Activated naive CD8-positive, alpha-beta T cell treated with anti-CD3 and anti-CD28 coated beads, Interleukin-2, amount 10 ng/mL, durations not matched to agents 7 days and 5 days (primary cell): ENCODE data around the gene PDS5B. TPM values are rescaled to one million over a fixed set of nuclear protein-coding genes. Genes with fewer than 3 reads are reported as not detected.

ENCODE experiments used
- ATAC-seq: fragments of 150-1000 bp; cut with Tn5 transposase; one replicate; pipeline ENCODE4 v1.10.0; 2021; ENCODE audit warnings: low read depth, moderate library complexity
- POLR2A ChIA-PET: fragments of 350-600 bp; sonication (Branson Sonifier 250); formaldehyde crosslinking; loops from one replicate; lab custom pipeline; 2021; ENCODE audit warnings: antibody characterized with exemption; lab: Charles Lee
- DNase-seq: peaks from one replicate; pipeline ENCODE4 v3.0.0; 2021
- H3K27ac Mint-ChIP-seq: one replicate; pipeline ENCODE4 v1.8.0; 2022; ENCODE audit warnings: mild to moderate bottlenecking, mixed read lengths
- H3K27me3 Mint-ChIP-seq: one replicate; pipeline ENCODE4 v1.8.0; 2022; ENCODE audit warnings: mild to moderate bottlenecking, moderate library complexity, mixed read lengths
- H3K36me3 Mint-ChIP-seq: one replicate; pipeline ENCODE4 v1.8.0; 2021; ENCODE audit warnings: mild to moderate bottlenecking, mixed read lengths
- H3K4me1 Mint-ChIP-seq: one replicate; pipeline ENCODE4 v1.8.0; 2021; ENCODE audit warnings: mixed read lengths
- H3K4me3 Mint-ChIP-seq: one replicate; pipeline ENCODE4 v1.8.0; 2022; ENCODE audit warnings: mild to moderate bottlenecking, moderate library complexity, mixed read lengths
- H3K9me3 Mint-ChIP-seq: one replicate; pipeline ENCODE4 v1.8.0; 2021; ENCODE audit warnings: mixed read lengths
- total RNA-seq, 2 experiments: library from RNA; stranded (reverse); gene quantifications; one replicate each; pipeline ENCODE4 v1.2.3, GENCODE V29; 2021

Gene PDS5B
- total RNA-seq, 2 experiments from 2014 or later: 64.8 to 71.3 TPM

- no peak overlapping the region for H3K27ac Mint-ChIP-seq
These were observed 56.6 kb downstream of the PDS5B start for GRCh38 chr13:32642858-32643257.

GRCh38 chr13:32645854-32646253, 59.6 kb downstream of the PDS5B start:
- H3K27me3 Mint-ChIP-seq: no peaks in the 10 kb centered on the region
- ATAC-seq: peak; percentile 56
- POLR2A ChIA-PET: interaction anchor here (0.6 to 2.1 kb wide), 4 partner anchors 15 to 60 kb away, joined by 3 to 9 read pairs (median 5); partner anchors contain the start of gene PDS5B
- DNase-seq: no peak
- peak overlapping the region; percentile 35 for H3K27ac Mint-ChIP-seq
- peak overlapping the region; percentile 31 for H3K4me3 Mint-ChIP-seq
- peaks cover 49% of the 10 kb centered on the region for H3K4me1 Mint-ChIP-seq
- H3K9me3 Mint-ChIP-seq: no peaks in the 10 kb centered on the region
- H3K36me3 Mint-ChIP-seq: peaks cover 3% of the 10 kb centered on the region

More at GRCh38 chr13:32642858-32643257, 56.6 kb downstream of the PDS5B start:
- ATAC-seq (no peak), DNase-seq (no peak)
- Mint-ChIP-seq H3K9me3 (no peaks in the 10 kb centered on the region), H3K4me3 (no peak overlapping the region), H3K4me1 (peaks cover 37% of the 10 kb centered on the region), H3K36me3 (no peaks in the 10 kb centered on the region), H3K27me3 (no peaks in the 10 kb centered on the region)
- POLR2A ChIA-PET: no interaction called here

- peaks cover 4% of the 10 kb centered on the region for H3K36me3 Mint-ChIP-seq
- H3K9me3 Mint-ChIP-seq: no peaks in the 10 kb centered on the region
- peaks cover 40% of the 10 kb centered on the region for H3K4me1 Mint-ChIP-seq
- DNase-seq (no peak), ATAC-seq (no peak)
- H3K27me3 Mint-ChIP-seq: no peaks in the 10 kb centered on the region
- H3K4me3 Mint-ChIP-seq: no peak overlapping the region
- POLR2A ChIA-PET: no interaction called here
- H3K27ac Mint-ChIP-seq: no peak overlapping the region
These were observed 61.7 kb downstream of the PDS5B start for GRCh38 chr13:32647926-32648325.

DNA sequence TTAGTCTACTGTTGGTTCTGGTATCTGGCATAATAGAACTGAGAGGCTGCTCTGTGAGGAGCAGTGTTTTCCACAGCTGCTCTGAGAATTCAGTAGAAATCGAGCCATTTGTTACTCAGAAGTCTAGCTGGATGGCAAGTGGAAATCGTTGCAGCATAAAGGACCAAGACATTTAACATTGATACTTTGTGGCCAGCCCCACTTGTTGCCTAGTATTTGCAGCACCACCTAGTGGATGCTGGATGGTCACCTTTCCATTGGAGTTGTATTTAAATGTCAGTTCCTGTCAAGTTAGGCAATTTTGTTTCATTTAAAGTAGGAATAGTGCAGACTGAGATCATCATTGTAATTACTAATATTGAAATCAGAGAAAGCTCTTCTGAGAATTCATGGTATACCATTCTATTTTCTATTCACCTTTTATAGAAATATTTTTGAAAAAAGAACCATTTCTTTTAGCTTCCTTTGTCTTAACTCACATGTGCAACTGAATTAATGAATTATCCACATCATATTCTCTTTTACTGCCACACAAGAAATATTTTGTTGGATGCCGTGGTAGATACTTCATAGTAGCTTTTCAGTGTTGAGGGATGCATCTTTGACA, 64.6 kb downstream of the PDS5B start:
- Mint-ChIP-seq H3K27me3 (no peaks in the 10 kb centered on the region), H3K36me3 (peaks cover 28% of the 10 kb centered on the region), H3K4me1 (peaks cover 28% of the 10 kb centered on the region), H3K4me3 (no peak overlapping the region), H3K9me3 (peaks cover 8% of the 10 kb centered on the region), H3K27ac (no peak overlapping the region)
- ATAC-seq: peak; percentile 79
- no peak for DNase-seq
- POLR2A ChIA-PET: no interaction called here

DNA sequence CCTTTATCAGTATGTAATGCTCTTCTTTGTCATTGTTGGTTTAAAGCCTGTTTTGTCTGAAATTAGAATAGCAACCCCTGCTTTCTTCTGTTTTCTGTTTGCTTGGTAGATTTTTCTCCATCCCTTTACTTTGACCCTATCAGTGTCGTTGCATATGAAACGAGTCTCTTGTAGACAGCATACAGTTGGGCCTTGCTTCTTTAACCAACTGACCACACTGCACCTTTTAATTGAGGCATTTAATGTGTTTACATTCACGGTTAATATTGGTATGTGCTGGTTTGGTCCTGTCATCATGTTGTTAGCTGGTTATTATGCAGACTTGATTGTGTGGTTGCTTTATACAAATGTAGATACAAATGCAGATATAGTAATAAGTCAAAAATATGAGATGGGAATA, 71.1 kb downstream of the PDS5B start:
- DNase-seq: no peak
- no peak overlapping the region for H3K27ac Mint-ChIP-seq
- no peak for ATAC-seq
- POLR2A ChIA-PET: no interaction called here
- no peaks in the 10 kb centered on the region for H3K27me3 Mint-ChIP-seq
- no peak overlapping the region for H3K4me3 Mint-ChIP-seq
- H3K4me1 Mint-ChIP-seq: peaks cover 6% of the 10 kb centered on the region
- peaks cover 51% of the 10 kb centered on the region for H3K36me3 Mint-ChIP-seq
- peaks cover 17% of the 10 kb centered on the region for H3K9me3 Mint-ChIP-seq

- no peak for DNase-seq
- POLR2A ChIA-PET: interaction anchor here (1.0 kb wide), 1 partner anchor 358 kb away, joined by 3 read pairs; no protein-coding TSS in a partner anchor
- Mint-ChIP-seq H3K4me3 (no peak overlapping the region), H3K27ac (no peak overlapping the region), H3K9me3 (peaks cover 16% of the 10 kb centered on the region), H3K4me1 (peaks cover 6% of the 10 kb centered on the region), H3K36me3 (peaks cover 41% of the 10 kb centered on the region), H3K27me3 (no peaks in the 10 kb centered on the region)
- no peak for ATAC-seq
These were observed 73.5 kb downstream of the PDS5B start for GRCh38 chr13:32659736-32660135.

DNA sequence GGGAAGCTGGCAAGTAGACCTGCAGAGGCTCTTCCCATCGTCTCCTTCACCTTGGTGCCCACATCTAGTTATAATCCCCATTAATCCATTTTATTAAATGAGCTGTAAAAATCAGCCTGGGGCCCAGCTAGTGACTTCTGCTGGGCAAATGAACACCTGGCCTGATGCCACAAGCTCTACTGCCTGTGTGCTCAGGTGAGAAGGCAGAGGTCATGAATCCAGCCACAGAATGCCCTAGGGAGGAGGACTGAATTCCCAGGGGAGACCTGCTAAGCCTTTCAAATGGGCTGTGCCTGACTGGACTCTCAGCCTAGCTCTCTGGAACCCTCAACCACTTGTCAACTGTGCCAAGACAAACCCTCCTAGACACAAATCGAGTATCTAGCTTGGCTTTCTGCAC, 74.0 kb downstream of the PDS5B start:
- peaks cover 39% of the 10 kb centered on the region for H3K36me3 Mint-ChIP-seq
- POLR2A ChIA-PET: interaction anchor here (1.0 kb wide), 1 partner anchor 358 kb away, joined by 3 read pairs; no protein-coding TSS in a partner anchor
- no peak for DNase-seq
- H3K27ac Mint-ChIP-seq: peak overlapping the region; percentile 21
- no peaks in the 10 kb centered on the region for H3K27me3 Mint-ChIP-seq
- no peak overlapping the region for H3K4me3 Mint-ChIP-seq
- peaks cover 6% of the 10 kb centered on the region for H3K4me1 Mint-ChIP-seq
- peaks cover 12% of the 10 kb centered on the region for H3K9me3 Mint-ChIP-seq
- no peak for ATAC-seq

DNA sequence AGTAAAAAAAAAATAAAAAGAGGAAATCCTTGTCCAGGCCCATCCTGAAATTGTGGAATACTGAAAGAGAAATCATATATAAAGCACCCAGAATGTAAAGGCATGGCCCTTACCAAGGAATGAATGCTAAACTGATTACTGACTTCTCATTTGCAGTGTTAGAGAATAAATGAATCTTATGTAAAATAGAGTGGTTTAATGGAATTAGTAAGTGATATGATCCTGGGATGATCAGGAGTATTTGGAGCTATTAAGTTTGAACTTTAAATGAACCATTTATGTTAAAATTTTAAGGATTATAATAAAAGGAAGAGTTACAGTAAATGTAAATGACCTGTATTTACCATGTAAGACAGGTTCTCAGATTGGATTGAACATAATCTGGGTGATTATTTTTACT, 75.4 kb downstream of the PDS5B start:
- H3K27ac Mint-ChIP-seq: no peak overlapping the region
- peaks cover 6% of the 10 kb centered on the region for H3K4me1 Mint-ChIP-seq
- peaks cover 30% of the 10 kb centered on the region for H3K36me3 Mint-ChIP-seq
- ATAC-seq (no peak), DNase-seq (no peak)
- no peaks in the 10 kb centered on the region for H3K27me3 Mint-ChIP-seq
- POLR2A ChIA-PET: no interaction called here
- H3K4me3 Mint-ChIP-seq: no peak overlapping the region
- H3K9me3 Mint-ChIP-seq: peaks cover 6% of the 10 kb centered on the region

DNA sequence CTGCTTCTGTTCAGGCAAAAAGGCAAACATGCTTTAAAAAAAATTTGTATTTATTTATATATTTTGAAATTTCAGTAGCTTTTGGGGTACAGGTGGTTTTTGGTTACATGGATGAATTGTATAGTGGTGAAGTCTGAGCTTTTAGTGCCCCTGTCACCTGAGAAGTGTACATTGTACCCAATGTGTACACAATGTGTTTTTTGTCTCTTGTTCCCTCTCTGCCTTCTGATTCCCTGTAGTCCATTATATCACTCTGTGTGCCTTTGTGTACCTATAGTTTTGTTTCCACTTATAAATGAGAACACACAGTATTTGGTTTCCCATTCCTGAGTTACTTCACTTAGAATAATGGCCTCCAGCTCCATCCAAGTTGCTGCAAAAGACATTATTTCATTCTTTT, 77.4 kb downstream of the PDS5B start:
- Mint-ChIP-seq H3K9me3 (no peaks in the 10 kb centered on the region), H3K27me3 (no peaks in the 10 kb centered on the region), H3K27ac (no peak overlapping the region), H3K36me3 (peaks cover 24% of the 10 kb centered on the region), H3K4me1 (peaks cover 2% of the 10 kb centered on the region), H3K4me3 (no peak overlapping the region)
- POLR2A ChIA-PET: no interaction called here
- DNase-seq (no peak), ATAC-seq (no peak)

- DNase-seq (no peak), ATAC-seq (no peak)
- POLR2A ChIA-PET: no interaction called here
- Mint-ChIP-seq H3K9me3 (no peaks in the 10 kb centered on the region), H3K4me3 (no peak overlapping the region), H3K36me3 (peaks cover 21% of the 10 kb centered on the region), H3K27ac (no peak overlapping the region), H3K27me3 (no peaks in the 10 kb centered on the region), H3K4me1 (peaks cover 3% of the 10 kb centered on the region)
These were observed 80.8 kb downstream of the PDS5B start for GRCh38 chr13:32666990-32667571.

DNA sequence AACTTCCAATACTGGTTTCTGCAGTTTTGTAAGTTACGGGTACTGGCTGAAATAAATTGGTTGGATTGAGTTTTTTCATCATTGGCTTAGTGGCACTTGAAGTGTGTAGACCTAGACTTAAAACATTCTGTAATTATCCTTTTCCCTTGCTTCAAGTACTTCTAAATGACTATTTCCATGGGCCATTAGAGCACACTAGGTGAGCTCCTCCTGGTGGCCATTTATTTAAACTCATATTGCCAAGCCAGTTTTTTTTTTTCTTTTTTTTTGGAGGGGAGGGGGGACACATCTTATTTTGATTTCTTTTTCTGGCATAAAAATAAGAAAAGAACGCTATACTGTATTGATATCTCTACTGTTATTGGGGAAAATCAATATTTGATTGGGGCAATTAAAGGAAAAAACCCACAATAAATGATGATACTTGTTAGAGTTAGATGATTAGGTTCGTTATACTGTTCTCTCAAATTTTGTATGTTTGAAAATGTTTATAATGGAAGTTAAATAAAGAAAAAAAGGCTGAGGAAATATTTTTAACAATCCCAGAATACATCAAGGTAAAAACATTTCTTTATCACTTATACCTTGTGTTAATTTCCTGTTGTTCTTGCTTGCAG, 82.9 kb downstream of the PDS5B start:
- peaks cover 31% of the 10 kb centered on the region for H3K36me3 Mint-ChIP-seq
- no peak for DNase-seq
- ATAC-seq: peak; percentile 52
- no peak overlapping the region for H3K4me3 Mint-ChIP-seq
- POLR2A ChIA-PET: no interaction called here
- no peaks in the 10 kb centered on the region for H3K9me3 Mint-ChIP-seq
- H3K27me3 Mint-ChIP-seq: no peaks in the 10 kb centered on the region
- H3K4me1 Mint-ChIP-seq: peaks cover 3% of the 10 kb centered on the region
- H3K27ac Mint-ChIP-seq: no peak overlapping the region

DNA sequence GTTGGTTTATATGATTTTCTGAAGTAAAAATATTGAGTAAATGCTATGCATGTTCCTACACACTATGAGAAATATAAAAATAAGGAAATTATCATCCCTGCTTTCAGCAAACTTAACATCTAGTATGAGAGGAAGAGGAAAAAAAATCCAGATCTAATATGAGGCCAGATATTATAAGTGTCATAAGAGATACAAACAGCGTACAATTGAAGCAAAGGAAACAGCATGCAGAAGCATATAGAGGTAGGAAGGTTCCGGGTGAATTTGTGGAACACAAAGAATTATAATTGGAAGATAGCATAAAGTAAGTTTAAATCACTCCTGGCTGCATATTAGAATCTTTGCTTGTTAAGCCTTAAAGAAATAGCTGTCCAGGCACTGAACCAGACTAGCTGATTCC, 88.3 kb downstream of the PDS5B start:
- ATAC-seq (no peak), DNase-seq (no peak)
- Mint-ChIP-seq H3K4me3 (no peak overlapping the region), H3K9me3 (no peaks in the 10 kb centered on the region), H3K27ac (no peak overlapping the region), H3K27me3 (no peaks in the 10 kb centered on the region), H3K36me3 (peaks cover 49% of the 10 kb centered on the region), H3K4me1 (no peaks in the 10 kb centered on the region)
- POLR2A ChIA-PET: no interaction called here

DNA sequence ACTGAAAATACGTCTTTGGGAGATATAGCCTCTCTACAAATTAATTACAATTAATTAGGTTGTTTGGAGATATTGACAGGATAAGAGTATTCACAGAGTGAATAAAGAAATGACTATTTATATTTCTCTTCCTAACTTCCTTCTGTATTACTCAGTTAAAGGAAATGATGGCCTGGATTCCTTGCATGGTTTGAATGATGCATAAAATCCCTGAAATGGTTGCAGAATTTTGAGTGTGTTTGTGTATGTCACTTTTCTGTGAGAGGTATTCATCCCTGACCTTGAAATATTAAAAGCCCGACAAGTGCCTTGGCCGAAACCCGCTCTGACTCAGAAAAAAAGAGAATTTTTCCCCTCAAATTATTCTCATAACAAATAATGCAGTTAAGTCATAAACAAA, 90.0 kb downstream of the PDS5B start:
- DNase-seq (no peak), ATAC-seq (no peak)
- Mint-ChIP-seq H3K4me1 (no peaks in the 10 kb centered on the region), H3K27me3 (no peaks in the 10 kb centered on the region), H3K36me3 (peaks cover 63% of the 10 kb centered on the region), H3K27ac (no peak overlapping the region), H3K9me3 (no peaks in the 10 kb centered on the region), H3K4me3 (no peak overlapping the region)
- POLR2A ChIA-PET: no interaction called here

- POLR2A ChIA-PET: no interaction called here
- no peak for ATAC-seq
- peaks cover 61% of the 10 kb centered on the region for H3K36me3 Mint-ChIP-seq
- H3K27me3 Mint-ChIP-seq: no peaks in the 10 kb centered on the region
- no peak for DNase-seq
- no peak overlapping the region for H3K4me3 Mint-ChIP-seq
- H3K9me3 Mint-ChIP-seq: no peaks in the 10 kb centered on the region
- no peak overlapping the region for H3K27ac Mint-ChIP-seq
- no peaks in the 10 kb centered on the region for H3K4me1 Mint-ChIP-seq
These were observed 95.9 kb downstream of the PDS5B start for GRCh38 chr13:32682130-32682529.
